Colonic mucosa (tissue), 4 donors: ENCODE data around the gene ARFGAP3. TPM values are rescaled to one million over a fixed set of nuclear protein-coding genes. Genes with fewer than 3 reads are reported as not detected.

Experiments
- DNase-seq: peaks from one replicate; pipeline ENCODE4 v3.0.0-alpha.2; 2020
- H3K27ac ChIP-seq: fragments of 200-600 bp; one replicate; pipeline ENCODE4 v1.8.0; 2021
- H3K27me3 ChIP-seq: fragments of 200-600 bp; one replicate; pipeline ENCODE4 v1.8.0; 2021
- H3K36me3 ChIP-seq: fragments of 200-600 bp; one replicate; pipeline ENCODE4 v1.8.0; 2021
- H3K4me1 ChIP-seq: fragments of 200-600 bp; one replicate; pipeline ENCODE4 v1.8.0; 2021; ENCODE audit warnings: mild to moderate bottlenecking
- H3K4me3 ChIP-seq: fragments of 200-600 bp; one replicate; pipeline ENCODE4 v1.8.0; 2021
- H3K9ac ChIP-seq, 2 donors: one replicate each; pipeline ENCODE4 v1.7.0; 2013; ENCODE audit warnings: control low read depth in 2 of 2, low read depth in 2 of 2, low read length in 2 of 2
- H3K9me3 ChIP-seq: fragments of 200-600 bp; one replicate; pipeline ENCODE4 v1.8.0; 2021
- CTCF ChIP-seq: fragments of 200-600 bp; IDR thresholded peaks from one replicate; pipeline ENCODE4 v1.8.0; 2022; ENCODE audit warnings: antibody characterized with exemption, mild to moderate bottlenecking
- intact Hi-C: fragments of 100-400 bp; cut with DNase I; formaldehyde crosslinking; loops from one replicate; pipeline ENCODE4 v1.14.1; 2022
- total RNA-seq, 2 donors: library from RNA; stranded (reverse); fragmentation: NEBNext Ultra II Directional in 1 of 2; extraction: Animal tissue kit (Norgen Biotek cat#: 25700) in 1 of 2; gene quantifications; one replicate each; pipeline ENCODE4 v1.2.1, GENCODE V29; 2021
- donor health status: healthy.
- donor health status: DM: no; HTN: no; CAD: no.
- donor health status: DM: no; HTN: no; CAD: no.

Gene ARFGAP3
- total RNA-seq, result 10 to 100 TPM; 29.4 to 47.7 TPM

- intact Hi-C loops, result no loop called here
- no peak for TF ChIP-seq CTCF
- DNase-seq, result peak; percentile 93
- peak within 1 kb of the TSS; percentile 87 to 89 for H3K9ac ChIP-seq
- H3K27ac ChIP-seq, result peak within 1 kb of the TSS; percentile 97
- H3K36me3 ChIP-seq, result no peaks in the 10 kb centered on the region
- H3K27me3 ChIP-seq, result no peaks in the 10 kb centered on the region
- H3K4me3 ChIP-seq, result peak within 1 kb of the TSS; percentile 86
- H3K4me1 ChIP-seq, result peaks cover 7% of the 10 kb centered on the region
- H3K9me3 ChIP-seq, result no peaks in the 10 kb centered on the region
Measured at GRCh38 chr22:42856865-42857704, at the start of gene ARFGAP3. Gene ARFGAP3, minus strand, starts transcription at chr22:42857273. Its CDS starts 91 bp downstream, at chr22:42857182.

GRCh38 chr22:42905702-42906183 lies 48.7 kb upstream of the ARFGAP3 start:
- no peaks in the 10 kb centered on the region for H3K36me3 ChIP-seq

GRCh38 chr22:42905217-42905616 lies 48.1 kb upstream of the ARFGAP3 start:
- no peaks in the 10 kb centered on the region for H3K27me3 ChIP-seq

More at GRCh38 chr22:42905702-42906183, 48.7 kb upstream of the ARFGAP3 start:
- Histone ChIP-seq H3K4me3 (no peak overlapping the region), H3K27ac (no peak overlapping the region), H3K9ac (no peak overlapping the region), H3K9me3 (no peaks in the 10 kb centered on the region), H3K27me3 (no peaks in the 10 kb centered on the region), H3K4me1 (peaks cover 11% of the 10 kb centered on the region)
- intact Hi-C loops, result no loop called here
- TF ChIP-seq CTCF, result no peak
- DNase-seq, result peak; percentile 67

GRCh38 chr22:42904050-42904449 lies 47.0 kb upstream of the ARFGAP3 start:
- Histone ChIP-seq H3K4me3 (no peak overlapping the region), H3K9ac (no peak overlapping the region), H3K36me3 (no peaks in the 10 kb centered on the region), H3K27ac (no peak overlapping the region), H3K27me3 (no peaks in the 10 kb centered on the region), H3K4me1 (peaks cover 11% of the 10 kb centered on the region), H3K9me3 (no peaks in the 10 kb centered on the region)
- intact Hi-C loops, result no loop called here
- DNase-seq, result no peak
- no peak for TF ChIP-seq CTCF

More at GRCh38 chr22:42905217-42905616, 48.1 kb upstream of the ARFGAP3 start:
- H3K27ac ChIP-seq, result no peak overlapping the region
- H3K4me1 ChIP-seq, result peaks cover 11% of the 10 kb centered on the region
- TF ChIP-seq CTCF, result no peak
- intact Hi-C loops, result no loop called here
- no peak for DNase-seq
- no peak overlapping the region for H3K9ac ChIP-seq
- H3K36me3 ChIP-seq, result no peaks in the 10 kb centered on the region
- H3K4me3 ChIP-seq, result no peak overlapping the region
- H3K9me3 ChIP-seq, result no peaks in the 10 kb centered on the region

- Histone ChIP-seq H3K27me3 (no peaks in the 10 kb centered on the region), H3K4me1 (peaks cover 11% of the 10 kb centered on the region), H3K27ac (peak overlapping the region; percentile 7), H3K9me3 (no peaks in the 10 kb centered on the region), H3K36me3 (no peaks in the 10 kb centered on the region), H3K4me3 (no peak overlapping the region), H3K9ac (peak overlapping the region in 1 of 2 donors; percentile 36)
- DNase-seq, result no peak
- no peak for TF ChIP-seq CTCF
- intact Hi-C loops, result no loop called here
Measured at GRCh38 chr22:42902875-42903510, 45.9 kb upstream of the ARFGAP3 start.
